ENCODE results near the gene PTGDS. TPM values are rescaled to one million over a fixed set of nuclear protein-coding genes. Genes with fewer than 3 reads are reported as not detected.

Gene PTGDS
- total and polyA plus RNA-seq, 4 donors: 0.23 to 15.2 (median 6.4) TPM

GRCh38 chr9:136953771-136954269, 23.5 kb upstream of the PTGDS start:
- no peaks in the 10 kb centered on the region for H3K9me3 ChIP-seq (ENCODE audit: control insufficient read depth in 4 of 4, low read length in 3 of 4)
- 88% methylated on average over 19 of the region's 19 CpGs for WGBS
- no peak overlapping the region for H3K9ac ChIP-seq (ENCODE audit: low read depth in 1 of 2, low read length in 2 of 2)
- no peaks in the 10 kb centered on the region for H3K27me3 ChIP-seq (ENCODE audit: control insufficient read depth in 4 of 4, insufficient read depth in 4 of 4, low read length in 3 of 4)
- TF ChIP-seq ATF3 (IDR thresholded peaks at IDR 0.05): no peak
- TF ChIP-seq HNF4A (conservative IDR thresholded peaks at IDR 0.05): no peak
- TF ChIP-seq EGR1 (IDR thresholded peaks at IDR 0.05; ENCODE audit: low read depth in 2 of 2): no peak
- TF ChIP-seq CTCF (IDR thresholded peaks at IDR 0.05; ENCODE audit: low read depth, low read length, missing input control): no peak
- no peak for TF ChIP-seq FOXA1 (IDR thresholded peaks at IDR 0.05)
- no peak for TF ChIP-seq NR2F2 (IDR thresholded peaks at IDR 0.05)
- TF ChIP-seq YY1 (IDR thresholded peaks at IDR 0.05): no peak
- no peak for TF ChIP-seq GABPA (IDR thresholded peaks at IDR 0.05 in 1 of 2, conservative IDR thresholded peaks at IDR 0.05 in 1 of 2)
- no peak for TF ChIP-seq SP1 (IDR thresholded peaks at IDR 0.05)
- no peak for TF ChIP-seq RXRA (IDR thresholded peaks at IDR 0.05)
- TF ChIP-seq HNF4G (IDR thresholded peaks at IDR 0.05): no peak
- no peak for TF ChIP-seq FOXA2 (IDR thresholded peaks at IDR 0.05)
- no peak for TF ChIP-seq JUND (IDR thresholded peaks at IDR 0.05)
- TF ChIP-seq, protein P1, sequence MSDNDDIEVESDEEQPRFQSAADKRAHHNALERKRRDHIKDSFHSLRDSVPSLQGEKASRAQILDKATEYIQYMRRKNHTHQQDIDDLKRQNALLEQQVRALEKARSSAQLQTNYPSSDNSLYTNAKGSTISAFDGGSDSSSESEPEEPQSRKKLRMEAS (IDR thresholded peaks at IDR 0.05): no peak
- TF ChIP-seq, protein P2, sequence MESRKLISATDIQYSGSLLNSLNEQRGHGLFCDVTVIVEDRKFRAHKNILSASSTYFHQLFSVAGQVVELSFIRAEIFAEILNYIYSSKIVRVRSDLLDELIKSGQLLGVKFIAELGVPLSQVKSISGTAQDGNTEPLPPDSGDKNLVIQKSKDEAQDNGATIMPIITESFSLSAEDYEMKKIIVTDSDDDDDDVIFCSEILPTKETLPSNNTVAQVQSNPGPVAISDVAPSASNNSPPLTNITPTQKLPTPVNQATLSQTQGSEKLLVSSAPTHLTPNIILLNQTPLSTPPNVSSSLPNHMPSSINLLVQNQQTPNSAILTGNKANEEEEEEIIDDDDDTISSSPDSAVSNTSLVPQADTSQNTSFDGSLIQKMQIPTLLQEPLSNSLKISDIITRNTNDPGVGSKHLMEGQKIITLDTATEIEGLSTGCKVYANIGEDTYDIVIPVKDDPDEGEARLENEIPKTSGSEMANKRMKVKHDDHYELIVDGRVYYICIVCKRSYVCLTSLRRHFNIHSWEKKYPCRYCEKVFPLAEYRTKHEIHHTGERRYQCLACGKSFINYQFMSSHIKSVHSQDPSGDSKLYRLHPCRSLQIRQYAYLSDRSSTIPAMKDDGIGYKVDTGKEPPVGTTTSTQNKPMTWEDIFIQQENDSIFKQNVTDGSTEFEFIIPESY (IDR thresholded peaks at IDR 0.05): no peak
- no peak for TF ChIP-seq RAD21 (IDR thresholded peaks at IDR 0.05)
- TF ChIP-seq REST (IDR thresholded peaks at IDR 0.05): no peak
- TF ChIP-seq TAF1 (conservative IDR thresholded peaks at IDR 0.05): no peak
- no peaks in the 10 kb centered on the region for H3K36me3 ChIP-seq (ENCODE audit: control insufficient read depth in 4 of 4, insufficient read depth in 3 of 4, low read depth in 1 of 4, low read length in 3 of 4)
- no peak for DNase-seq (ENCODE audit: low spot score)
- no peak overlapping the region for H3K4me3 ChIP-seq (ENCODE audit: low read depth in 1 of 3, low read length in 3 of 3)
- no peak overlapping the region for H3K27ac ChIP-seq (ENCODE audit: low read depth in 1 of 2, low read length in 2 of 2)
- H3K4me1 ChIP-seq (ENCODE audit: control insufficient read depth in 4 of 4, insufficient read depth in 4 of 4, low read length in 3 of 4): peaks cover 0 to 14% (median 5%) of the 10 kb centered on the region in 4 donors
